Aorta (tissue), 5 donors: ENCODE data around the gene MTHFSD. TPM values are rescaled to one million over a fixed set of nuclear protein-coding genes. Genes with fewer than 3 reads are reported as not detected.

Experiments
- ATAC-seq: fragments of 200-7000 bp; cut with Tn5 transposase; one replicate; pipeline ENCODE4 v1.9.1; 2022; ENCODE audit warnings: moderate library complexity; ENCODE audit not compliant: low FRiP score
- DNase-seq, 2 donors: peaks; one replicate each; pipeline ENCODE4 v3.0.0-alpha.2; 2020
- H3K27ac ChIP-seq, 2 donors: one replicate each; pipeline ENCODE4 v1.5.1; 2013; ENCODE audit warnings: low read length in 2 of 2, mild to moderate bottlenecking in 2 of 2, moderate library complexity in 2 of 2, control low read depth in 1 of 2, inconsistent platforms in 1 of 2, low read depth in 1 of 2
- H3K27me3 ChIP-seq, 2 donors: one replicate each; pipeline ENCODE4 v1.6.1; 2013; ENCODE audit warnings: control low read depth in 1 of 2, low read length in 1 of 2, mild to moderate bottlenecking in 1 of 2, moderate library complexity in 1 of 2; ENCODE audit not compliant: insufficient read depth in 2 of 2, control insufficient read depth in 1 of 2
- H3K36me3 ChIP-seq, 2 donors: one replicate each; pipeline ENCODE4 v1.6.1; 2013; ENCODE audit warnings: control low read depth in 1 of 2, low read length in 1 of 2, mild to moderate bottlenecking in 1 of 2; ENCODE audit not compliant: insufficient read depth in 2 of 2, control insufficient read depth in 1 of 2
- H3K4me1 ChIP-seq, 2 donors: one replicate each; pipeline ENCODE4 v1.6.1; 2013; ENCODE audit warnings: low read length in 2 of 2, control low read depth in 1 of 2, mild to moderate bottlenecking in 1 of 2, moderate library complexity in 1 of 2; ENCODE audit not compliant: insufficient read depth in 2 of 2, control insufficient read depth in 1 of 2
- H3K4me3 ChIP-seq, 2 donors: one replicate each; pipeline ENCODE4 v1.5.1; 2013; ENCODE audit warnings: low read length in 2 of 2, control low read depth in 1 of 2, mild to moderate bottlenecking in 1 of 2
- H3K9me3 ChIP-seq: one replicate; pipeline ENCODE4 v1.6.1; 2013; ENCODE audit warnings: mild to moderate bottlenecking, low read length; ENCODE audit not compliant: control insufficient read depth
- WGBS, 2 donors: extraction: QIAGEN DNeasy Blood & Tissue Kit; methylation state at CpG; one replicate each; pipeline ENCODE4 v1.1.7; 2013; 5-methylcytosine and 5-hydroxymethylcytosine counted together
- intact Hi-C, 2 donors: fragments of 100-400 bp; cut with DNase I; formaldehyde crosslinking; loops; one replicate each; pipeline versions ENCODE4 v1.14.2 to v1.15.0; 2022
- long read RNA-seq, 2 donors: library from polyadenylated mRNA; unstranded; transcript quantifications; one replicate each; pipeline ENCODE4 v2.0.0, GENCODE V29; 2020 to 2021
- polyA plus RNA-seq, 2 donors: library from polyadenylated mRNA; stranded (reverse); fragments of 200-250 nt; gene quantifications; one replicate each; pipeline ENCODE4 v1.2.3, GENCODE V29; 2013
- total RNA-seq, 2 donors: library from RNA; stranded (reverse); fragmentation: NEBNext Ultra II Directional; extraction: Animal tissue kit (Norgen Biotek cat#: 25700); gene quantifications; one replicate each; pipeline ENCODE4 v1.2.1, GENCODE V29; 2021
- donor health status: healthy with polysubstance abuse.
- donor health status: Bipolar disorder and iron deficiency.
- donor health status: DM: no; HTN: no; CAD: no.
- donor health status: DM: no; HTN: no; CAD: no.
- donor health status: DM: yes; HTN: yes; CAD: no.

The MTHFSD gene, protein sequence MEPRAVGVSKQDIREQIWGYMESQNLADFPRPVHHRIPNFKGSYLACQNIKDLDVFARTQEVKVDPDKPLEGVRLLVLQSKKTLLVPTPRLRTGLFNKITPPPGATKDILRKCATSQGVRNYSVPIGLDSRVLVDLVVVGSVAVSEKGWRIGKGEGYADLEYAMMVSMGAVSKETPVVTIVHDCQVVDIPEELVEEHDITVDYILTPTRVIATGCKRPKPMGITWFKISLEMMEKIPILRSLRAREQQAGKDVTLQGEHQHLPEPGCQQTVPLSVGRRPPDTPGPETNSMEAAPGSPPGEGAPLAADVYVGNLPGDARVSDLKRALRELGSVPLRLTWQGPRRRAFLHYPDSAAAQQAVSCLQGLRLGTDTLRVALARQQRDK
- 10 to 100 TPM; 14.0 to 23.1 TPM for total RNA-seq
- 10 to 100 TPM in 1 of 2 donors, 1 to 10 TPM in 1; 2.3 to 13.2 TPM for polyA plus RNA-seq
- long read RNA-seq, donor 1, transcript MTHFSD-219 (1 exons, 3,623 nt), result major isoform, 5 of 24 reads
- long read RNA-seq, donor 1, partial matches to known transcripts, result 7 of 24 reads
- long read RNA-seq, donor 1, other reads (novel, unspliced or antisense), result 6 of 24 reads
- long read RNA-seq, donor 2, partial matches to known transcripts, result 0 of 9 reads
- long read RNA-seq, donor 2, other reads (novel, unspliced or antisense), result 3 of 9 reads

DNA sequence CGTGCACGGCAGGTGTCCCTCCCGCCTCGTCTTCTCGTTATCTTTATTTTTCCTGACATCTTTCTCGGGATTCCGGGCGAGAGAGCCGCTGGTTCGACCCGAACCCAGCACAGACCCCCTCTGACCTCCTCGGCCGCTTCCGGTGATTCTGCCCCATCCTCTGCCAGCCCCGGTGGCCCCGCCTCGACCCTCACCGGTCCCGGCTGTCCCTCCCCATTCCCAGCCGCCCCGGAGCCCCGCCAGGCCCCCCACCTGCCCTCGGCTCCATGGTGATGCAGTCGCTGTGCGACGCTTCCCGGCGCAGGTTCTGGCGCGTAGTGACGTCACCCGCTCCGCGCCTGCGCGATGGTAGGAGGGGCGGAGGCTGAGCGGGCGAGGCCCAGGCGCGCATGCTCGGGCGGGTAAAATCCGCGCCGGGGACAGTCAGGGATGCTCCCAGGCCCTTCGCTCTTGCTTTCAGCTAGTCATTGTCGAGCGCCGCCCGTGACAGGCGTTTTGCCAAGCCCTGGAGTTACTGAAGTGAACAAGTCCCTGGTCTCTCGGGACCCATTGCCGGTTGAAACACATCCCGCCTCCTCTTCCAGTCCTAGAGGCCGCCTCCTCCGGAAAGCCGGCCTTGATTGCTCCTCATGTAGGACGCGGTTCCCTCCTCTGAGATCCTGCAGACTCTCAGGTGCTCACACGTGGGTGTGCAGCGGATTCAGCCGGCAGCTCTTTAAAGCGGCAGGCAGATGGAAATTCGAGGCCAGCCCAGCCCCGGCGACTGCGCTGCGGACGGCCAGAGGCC lies at the start of gene MTHFSD:
TSS of gene MTHFSD (minus strand) at position 319 of the 787 bp plus-strand sequence. CDS start at position 268, 51 bp downstream.
- Histone ChIP-seq H3K27ac (peak within 1 kb of the TSS; percentile 30 to 85), H3K4me3 (peak within 1 kb of the TSS; percentile 93 to 96), H3K27me3 (no peaks in the 10 kb centered on the region), H3K9me3 (no peaks in the 10 kb centered on the region), H3K36me3 (no peaks in the 10 kb centered on the region), H3K4me1 (no peaks in the 10 kb centered on the region)
- DNase-seq, result peak; percentile 96 to 99
- peak; percentile 95 for ATAC-seq
- 3 to 4% methylated on average over 70 of the region's 70 CpGs for WGBS, 2 donors
- intact Hi-C loops, result loop anchor here in 1 of 2 donors (5.0 kb wide), 2 partner anchors 572 to 827 kb away; partner anchors contain the start of gene FBXO31

DNA sequence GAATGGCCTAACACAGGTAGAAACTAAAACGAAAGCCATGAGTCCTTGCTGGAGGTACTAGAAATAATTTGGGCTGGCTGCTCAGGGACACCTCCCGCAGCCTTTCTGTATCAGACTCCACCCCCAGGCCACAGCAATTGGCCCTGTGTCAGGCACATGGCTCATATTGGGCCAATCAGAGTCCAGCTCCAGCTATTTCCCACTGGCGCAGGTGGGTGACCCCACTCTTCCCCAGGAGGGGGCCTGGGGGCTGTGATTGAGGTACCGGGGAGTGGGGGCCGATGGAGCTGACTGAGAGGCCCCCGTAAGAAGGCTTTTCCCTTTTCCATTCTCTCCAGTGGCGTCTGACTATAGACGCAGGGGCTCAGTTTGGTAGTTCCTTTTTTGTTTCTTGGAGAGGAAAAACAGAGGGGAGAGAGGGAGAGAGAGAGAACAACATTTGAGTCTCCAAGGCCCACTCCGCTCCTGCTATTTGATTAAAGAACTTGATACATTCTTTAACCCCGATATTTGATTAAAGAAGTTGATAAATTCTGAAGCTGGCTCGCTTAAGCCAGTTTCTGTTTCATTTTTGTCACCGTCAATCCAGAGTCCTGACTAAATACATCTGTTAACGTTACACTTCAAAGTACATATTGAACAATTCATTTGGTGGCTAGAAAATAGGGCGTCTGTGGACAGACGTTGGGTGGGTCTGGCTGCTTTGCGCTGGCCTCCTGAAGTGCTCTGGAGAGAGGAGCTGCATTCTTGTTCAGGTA lies 49.6 kb upstream of the MTHFSD start:
- 21 to 35% methylated on average over 16 of the region's 16 CpGs for WGBS, 2 donors
- DNase-seq (no peak), ATAC-seq (no peak)
- H3K36me3 ChIP-seq, result no peaks in the 10 kb centered on the region
- peaks cover 4 to 7% of the 10 kb centered on the region in 2 donors for H3K4me1 ChIP-seq
- H3K4me3 ChIP-seq, result peak overlapping the region; percentile 9 to 12
- H3K27me3 ChIP-seq, result no peaks in the 10 kb centered on the region
- H3K9me3 ChIP-seq, result no peaks in the 10 kb centered on the region
- peak overlapping the region; percentile 64 to 89 for H3K27ac ChIP-seq
- intact Hi-C loops, result no loop called here

DNA sequence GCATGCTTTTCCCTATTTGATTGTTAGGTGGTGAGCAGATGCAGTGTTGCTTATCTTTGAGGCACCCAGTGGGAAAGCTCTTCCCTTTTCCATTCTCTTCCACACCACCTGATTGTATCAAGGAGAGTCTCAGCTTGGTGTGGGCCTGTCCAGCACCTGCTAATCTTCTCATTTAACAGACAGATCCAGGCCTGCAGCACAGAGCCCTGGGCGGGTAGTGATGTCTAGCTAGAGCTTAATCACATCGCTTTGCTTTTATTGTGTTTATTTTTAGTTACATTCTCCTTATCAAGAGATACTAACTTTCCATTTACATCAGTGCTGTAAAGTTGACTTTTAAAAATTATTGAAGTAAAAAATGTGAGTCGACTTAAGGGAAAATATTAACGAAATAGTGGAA lies 47.5 kb upstream of the MTHFSD start:
- WGBS, 2 donors, result 6 to 11% methylated on average over 4 of the region's 4 CpGs
- intact Hi-C loops, result no loop called here
- H3K4me3 ChIP-seq, result no peak overlapping the region
- H3K9me3 ChIP-seq, result no peaks in the 10 kb centered on the region
- H3K27me3 ChIP-seq, result no peaks in the 10 kb centered on the region
- peaks cover 0 to 7% of the 10 kb centered on the region in 2 donors for H3K4me1 ChIP-seq
- peak overlapping the region; percentile 33 to 84 for H3K27ac ChIP-seq
- H3K36me3 ChIP-seq, result no peaks in the 10 kb centered on the region
- DNase-seq (no peak), ATAC-seq (no peak)

DNA sequence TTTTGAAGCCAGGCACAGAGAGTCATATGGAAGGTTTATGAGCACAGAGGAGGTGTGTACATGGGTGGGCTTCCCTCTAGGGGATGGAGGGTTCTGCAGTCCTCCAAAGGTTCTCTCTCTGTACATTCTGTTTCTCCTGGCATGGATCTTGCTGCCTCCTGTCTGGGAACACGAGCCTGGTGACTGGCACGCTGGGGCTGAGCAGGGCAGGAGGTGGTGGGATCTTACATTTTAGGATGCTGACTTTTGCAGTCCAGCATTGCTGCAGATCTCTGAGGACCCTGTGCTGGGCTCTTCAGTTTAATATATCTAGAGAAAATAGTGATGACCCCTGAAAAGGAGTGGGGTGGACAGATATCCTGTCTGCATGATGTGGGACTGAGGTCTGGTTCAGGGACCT lies 46.3 kb upstream of the MTHFSD start:
- H3K27ac ChIP-seq, result peak overlapping the region; percentile 83 to 86
- H3K27me3 ChIP-seq, result no peaks in the 10 kb centered on the region
- H3K4me3 ChIP-seq, result no peak overlapping the region
- intact Hi-C loops, result no loop called here
- no peaks in the 10 kb centered on the region for H3K9me3 ChIP-seq
- DNase-seq (no peak), ATAC-seq (no peak)
- H3K36me3 ChIP-seq, result no peaks in the 10 kb centered on the region
- WGBS, 2 donors, result 0 to 23% methylated on average over 2 of the region's 2 CpGs
- H3K4me1 ChIP-seq, result peaks cover under 1 to 13% of the 10 kb centered on the region in 2 donors

DNA sequence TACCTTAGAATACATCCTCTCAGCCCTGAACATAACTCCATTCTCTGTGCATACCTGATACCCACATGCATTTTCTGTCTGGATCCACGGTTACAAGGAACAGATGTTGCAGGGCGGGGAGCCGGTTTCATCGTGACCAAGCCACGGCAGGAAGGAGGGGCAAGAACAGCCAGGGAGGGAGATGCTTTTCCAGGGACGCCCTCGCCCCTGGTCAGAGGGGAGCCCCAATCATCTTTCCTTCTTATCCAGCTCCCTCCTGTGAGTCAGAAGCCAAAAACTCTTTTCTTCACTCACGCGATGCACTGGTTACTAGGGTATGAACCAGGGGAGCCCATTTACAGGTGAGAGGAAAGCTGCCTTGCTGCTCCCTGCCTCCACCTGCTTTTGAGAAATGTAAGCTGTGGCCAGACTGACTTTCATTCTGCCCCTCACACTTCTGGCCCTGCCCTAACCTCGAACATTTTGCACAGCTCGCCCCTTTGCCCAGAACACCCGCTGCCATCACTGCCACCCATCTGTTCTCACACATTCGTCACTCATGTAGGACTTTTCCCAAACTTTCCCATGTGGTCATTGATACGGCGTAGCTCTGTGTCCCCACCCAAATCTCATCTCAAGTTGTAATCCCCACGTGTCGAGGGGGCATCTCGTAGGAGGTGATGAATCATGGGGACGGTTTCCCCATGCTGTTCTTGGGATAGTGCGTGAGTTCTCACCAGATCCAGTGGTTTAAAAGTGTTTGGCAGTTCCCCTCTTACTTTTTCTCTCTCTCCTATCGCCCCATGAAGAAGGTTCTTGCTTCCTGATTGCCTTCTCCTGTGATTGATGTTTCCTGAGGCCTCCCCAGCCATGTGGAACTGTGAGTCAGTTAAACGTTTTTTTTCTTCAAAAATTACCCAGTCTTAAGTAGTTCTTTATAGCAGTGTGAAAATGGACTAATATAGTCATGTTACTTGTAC lies 43.9 kb upstream of the MTHFSD start:
- WGBS, 2 donors, result 7 to 9% methylated on average over 22 of the region's 22 CpGs
- peaks cover 4 to 13% of the 10 kb centered on the region in 2 donors for H3K4me1 ChIP-seq
- no peaks in the 10 kb centered on the region for H3K36me3 ChIP-seq
- intact Hi-C loops, result no loop called here
- DNase-seq (no peak), ATAC-seq (no peak)
- H3K4me3 ChIP-seq, result no peak overlapping the region
- no peaks in the 10 kb centered on the region for H3K9me3 ChIP-seq
- H3K27ac ChIP-seq, result peak overlapping the region; percentile 87 to 97
- no peaks in the 10 kb centered on the region for H3K27me3 ChIP-seq

DNA sequence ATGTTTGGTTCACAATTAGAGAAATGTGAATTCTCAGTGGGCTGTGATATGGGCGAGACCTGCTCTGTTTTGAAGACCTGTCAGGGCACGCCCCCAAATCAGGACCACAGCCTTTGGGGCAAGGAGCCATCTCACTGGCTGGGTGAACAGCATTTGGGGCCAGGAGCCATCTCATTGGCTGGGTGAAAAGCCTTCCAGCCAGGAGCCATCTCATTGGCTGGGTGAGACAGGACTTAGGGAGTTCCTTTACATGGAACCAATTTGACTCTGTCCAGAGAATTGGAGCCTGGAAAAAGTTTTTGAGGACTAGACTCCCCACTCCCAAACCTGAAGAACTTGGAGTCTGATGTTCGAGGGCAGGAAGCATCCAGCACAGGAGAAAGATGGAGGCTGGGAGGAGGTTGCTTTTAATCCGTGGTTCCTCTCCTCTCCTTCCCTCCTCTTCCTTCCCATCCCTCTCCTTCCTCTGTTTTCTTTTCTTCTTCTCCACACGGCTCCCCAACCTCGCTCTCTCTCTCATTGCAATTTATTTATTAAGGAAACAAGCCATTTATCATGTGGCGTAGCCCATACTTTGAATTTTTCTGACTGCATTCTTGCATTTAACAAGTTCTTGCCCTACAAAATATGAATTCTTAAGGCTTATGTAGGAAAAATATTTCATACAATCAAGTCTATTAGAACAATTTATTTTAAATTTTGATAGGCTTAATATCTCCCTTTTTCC lies 43.0 kb upstream of the MTHFSD start:
- Histone ChIP-seq H3K36me3 (no peaks in the 10 kb centered on the region), H3K4me3 (no peak overlapping the region), H3K27ac (peak overlapping the region; percentile 72 to 73), H3K4me1 (peaks cover 4 to 13% of the 10 kb centered on the region in 2 donors), H3K9me3 (no peaks in the 10 kb centered on the region), H3K27me3 (no peaks in the 10 kb centered on the region)
- ATAC-seq, result peak; percentile 66
- peak; percentile 83 for DNase-seq
- WGBS, 2 donors, result 3 to 4% methylated on average over 7 of the region's 7 CpGs
- intact Hi-C loops, result no loop called here
